Measurements from ENCODE around the gene RAPH1. TPM values are rescaled to one million over a fixed set of nuclear protein-coding genes. Genes with fewer than 3 reads are reported as not detected.

RAPH1 gene
- total RNA-seq, 1 donor from 2014 or later = 50.4 TPM

GRCh38 chr2:203551778-203552177, 16.7 kb upstream of the RAPH1 start:
- H3K27me3 ChIP-seq (ENCODE audit: insufficient read depth, low read length) = no peaks in the 10 kb centered on the region
- no peak overlapping the region for H3K27ac ChIP-seq (ENCODE audit: low read depth, low read length)
- no peaks in the 10 kb centered on the region for H4K20me1 ChIP-seq (ENCODE audit: insufficient read depth, low read length)
- no peak overlapping the region for H2AFZ ChIP-seq (ENCODE audit: low read depth, low read length)
- no peak for FAIRE-seq
- no peaks in the 10 kb centered on the region for H3K9me3 Mint-ChIP-seq (ENCODE audit: unreplicated experiment)
- no peaks in the 10 kb centered on the region for H3K79me2 ChIP-seq (ENCODE audit: insufficient read depth, low read length)
- H3K4me2 ChIP-seq (ENCODE audit: low read length) = no peak overlapping the region
- H3K4me3 ChIP-seq (ENCODE audit: insufficient read depth, low read depth, low read length) = no peak overlapping the region
- no peak overlapping the region for H3K27ac Mint-ChIP-seq (ENCODE audit: unreplicated experiment)
- H3K4me1 ChIP-seq (ENCODE audit: insufficient read depth, low read length) = no peaks in the 10 kb centered on the region
- no peaks in the 10 kb centered on the region for H3K27me3 Mint-ChIP-seq (ENCODE audit: low read depth, unreplicated experiment)
- peaks cover 24% of the 10 kb centered on the region for H3K4me1 Mint-ChIP-seq (ENCODE audit: low read depth, unreplicated experiment)
- no peaks in the 10 kb centered on the region for H3K36me3 ChIP-seq (ENCODE audit: insufficient read depth, low read length)
- TF ChIP-seq, protein P1, sequence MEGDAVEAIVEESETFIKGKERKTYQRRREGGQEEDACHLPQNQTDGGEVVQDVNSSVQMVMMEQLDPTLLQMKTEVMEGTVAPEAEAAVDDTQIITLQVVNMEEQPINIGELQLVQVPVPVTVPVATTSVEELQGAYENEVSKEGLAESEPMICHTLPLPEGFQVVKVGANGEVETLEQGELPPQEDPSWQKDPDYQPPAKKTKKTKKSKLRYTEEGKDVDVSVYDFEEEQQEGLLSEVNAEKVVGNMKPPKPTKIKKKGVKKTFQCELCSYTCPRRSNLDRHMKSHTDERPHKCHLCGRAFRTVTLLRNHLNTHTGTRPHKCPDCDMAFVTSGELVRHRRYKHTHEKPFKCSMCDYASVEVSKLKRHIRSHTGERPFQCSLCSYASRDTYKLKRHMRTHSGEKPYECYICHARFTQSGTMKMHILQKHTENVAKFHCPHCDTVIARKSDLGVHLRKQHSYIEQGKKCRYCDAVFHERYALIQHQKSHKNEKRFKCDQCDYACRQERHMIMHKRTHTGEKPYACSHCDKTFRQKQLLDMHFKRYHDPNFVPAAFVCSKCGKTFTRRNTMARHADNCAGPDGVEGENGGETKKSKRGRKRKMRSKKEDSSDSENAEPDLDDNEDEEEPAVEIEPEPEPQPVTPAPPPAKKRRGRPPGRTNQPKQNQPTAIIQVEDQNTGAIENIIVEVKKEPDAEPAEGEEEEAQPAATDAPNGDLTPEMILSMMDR (IDR thresholded peaks at IDR 0.05; ENCODE audit: insufficient read depth, low read depth, low read length) = no peak
- TF ChIP-seq EZH2 (IDR thresholded peaks at IDR 0.05; ENCODE audit: insufficient read depth, low read length) = no peak
- no peak overlapping the region for H3K4me3 Mint-ChIP-seq (ENCODE audit: unreplicated experiment)
- DNase-seq (ENCODE audit: low read depth) = peak; percentile 42
- H3K9ac ChIP-seq (ENCODE audit: low read length) = no peak overlapping the region
- H3K36me3 Mint-ChIP-seq (ENCODE audit: low read depth, unreplicated experiment) = no peaks in the 10 kb centered on the region
- H3K9me3 ChIP-seq (ENCODE audit: insufficient read depth, low read depth, low read length) = no peaks in the 10 kb centered on the region

- no peaks in the 10 kb centered on the region for H4K20me1 ChIP-seq (ENCODE audit: insufficient read depth, low read length)
- no peak for FAIRE-seq
- Mint-ChIP-seq H3K36me3 (ENCODE audit: low read depth, unreplicated experiment) (no peaks in the 10 kb centered on the region), H3K27ac (ENCODE audit: unreplicated experiment) (no peak overlapping the region), H3K4me1 (ENCODE audit: low read depth, unreplicated experiment) (peaks cover 24% of the 10 kb centered on the region), H3K27me3 (ENCODE audit: low read depth, unreplicated experiment) (no peaks in the 10 kb centered on the region), H3K9me3 (ENCODE audit: unreplicated experiment) (no peaks in the 10 kb centered on the region), H3K4me3 (ENCODE audit: unreplicated experiment) (no peak overlapping the region)
- H3K27ac ChIP-seq (ENCODE audit: low read depth, low read length) = no peak overlapping the region
- H3K36me3 ChIP-seq (ENCODE audit: insufficient read depth, low read length) = no peaks in the 10 kb centered on the region
- DNase-seq (ENCODE audit: low read depth) = no peak
- no peak for TF ChIP-seq EZH2 (IDR thresholded peaks at IDR 0.05; ENCODE audit: insufficient read depth, low read length)
- TF ChIP-seq, protein P1 (IDR thresholded peaks at IDR 0.05; ENCODE audit: insufficient read depth, low read depth, low read length) = no peak
- no peak overlapping the region for H3K9ac ChIP-seq (ENCODE audit: low read length)
- no peaks in the 10 kb centered on the region for H3K79me2 ChIP-seq (ENCODE audit: insufficient read depth, low read length)
- no peak overlapping the region for H3K4me2 ChIP-seq (ENCODE audit: low read length)
- no peaks in the 10 kb centered on the region for H3K4me1 ChIP-seq (ENCODE audit: insufficient read depth, low read length)
- no peaks in the 10 kb centered on the region for H3K9me3 ChIP-seq (ENCODE audit: insufficient read depth, low read depth, low read length)
- no peak overlapping the region for H2AFZ ChIP-seq (ENCODE audit: low read depth, low read length)
- H3K27me3 ChIP-seq (ENCODE audit: insufficient read depth, low read length) = no peaks in the 10 kb centered on the region
- H3K4me3 ChIP-seq (ENCODE audit: insufficient read depth, low read depth, low read length) = no peak overlapping the region
Measured at GRCh38 chr2:203550266-203550665, 15.2 kb upstream of the RAPH1 start.

DNA sequence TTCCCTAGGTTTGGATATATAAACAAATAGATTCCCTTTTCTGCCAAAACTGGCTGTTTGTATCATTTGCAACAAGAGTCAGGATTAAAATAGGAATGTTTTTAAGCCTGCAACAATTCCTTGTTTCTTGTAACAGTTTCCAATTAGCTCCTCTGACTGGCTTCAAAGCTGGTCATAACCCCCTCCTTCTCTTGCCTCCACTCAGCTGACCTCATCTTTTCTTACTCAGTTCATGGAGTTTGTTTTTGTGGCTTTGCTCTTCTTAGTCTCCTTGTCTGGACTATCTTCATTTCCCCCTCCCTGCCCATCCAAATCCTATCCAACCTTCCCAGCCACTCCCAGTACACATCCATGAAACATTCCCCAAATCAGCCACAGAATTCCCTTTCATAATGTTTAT, 14.3 kb upstream of the RAPH1 start:
- Histone ChIP-seq H3K36me3 (ENCODE audit: insufficient read depth, low read length) (no peaks in the 10 kb centered on the region), H3K4me1 (ENCODE audit: insufficient read depth, low read length) (no peaks in the 10 kb centered on the region), H3K79me2 (ENCODE audit: insufficient read depth, low read length) (no peaks in the 10 kb centered on the region), H3K27me3 (ENCODE audit: insufficient read depth, low read length) (no peaks in the 10 kb centered on the region), H4K20me1 (ENCODE audit: insufficient read depth, low read length) (no peaks in the 10 kb centered on the region), H3K9me3 (ENCODE audit: insufficient read depth, low read depth, low read length) (no peaks in the 10 kb centered on the region), H3K9ac (ENCODE audit: low read length) (no peak overlapping the region), H2AFZ (ENCODE audit: low read depth, low read length) (no peak overlapping the region), H3K27ac (ENCODE audit: low read depth, low read length) (no peak overlapping the region), H3K4me3 (ENCODE audit: insufficient read depth, low read depth, low read length) (no peak overlapping the region), H3K4me2 (ENCODE audit: low read length) (no peak overlapping the region)
- no peaks in the 10 kb centered on the region for H3K36me3 Mint-ChIP-seq (ENCODE audit: low read depth, unreplicated experiment)
- no peak overlapping the region for H3K4me3 Mint-ChIP-seq (ENCODE audit: unreplicated experiment)
- H3K4me1 Mint-ChIP-seq (ENCODE audit: low read depth, unreplicated experiment) = peaks cover 23% of the 10 kb centered on the region
- H3K27me3 Mint-ChIP-seq (ENCODE audit: low read depth, unreplicated experiment) = no peaks in the 10 kb centered on the region
- H3K27ac Mint-ChIP-seq (ENCODE audit: unreplicated experiment) = peak overlapping the region; percentile 3
- FAIRE-seq (peak; percentile 43), DNase-seq (ENCODE audit: low read depth) (peak; percentile 20)
- TF ChIP-seq EZH2 (IDR thresholded peaks at IDR 0.05; ENCODE audit: insufficient read depth, low read length) = no peak
- TF ChIP-seq, protein P1 (IDR thresholded peaks at IDR 0.05; ENCODE audit: insufficient read depth, low read depth, low read length) = no peak
- no peaks in the 10 kb centered on the region for H3K9me3 Mint-ChIP-seq (ENCODE audit: unreplicated experiment)
